Activated CD4-positive, alpha-beta memory T cell treated with anti-CD3 and anti-CD28 coated beads, Interleukin-2, amount 10 ng/mL, durations not matched to agents 7 days and 5 days (primary cell): Measurements from ENCODE around the gene GPR17. TPM values are rescaled to one million over a fixed set of nuclear protein-coding genes. Genes with fewer than 3 reads are reported as not detected.

Experiments
- CTCF ChIA-PET: fragments of 350-600 bp; sonication (Branson Sonifier 250); formaldehyde crosslinking; loops from one replicate; lab custom pipeline; 2021; ENCODE audit warnings: antibody characterized with exemption, inconsistent platforms; lab: Charles Lee
- POLR2A ChIA-PET: fragments of 350-600 bp; sonication (Branson Sonifier 250); formaldehyde crosslinking; loops from one replicate; lab custom pipeline; 2021; ENCODE audit warnings: antibody characterized with exemption; lab: Charles Lee
- DNase-seq: peaks from one replicate; pipeline ENCODE4 v3.0.0-alpha.2; 2020
- H3K27ac Mint-ChIP-seq: one replicate; pipeline ENCODE4 v1.8.0; 2021; ENCODE audit warnings: mild to moderate bottlenecking, mixed read lengths
- H3K27me3 Mint-ChIP-seq: one replicate; pipeline ENCODE4 v1.8.0; 2021; ENCODE audit warnings: mixed read lengths
- H3K36me3 Mint-ChIP-seq: one replicate; pipeline ENCODE4 v1.8.0; 2021; ENCODE audit warnings: low read depth, mixed read lengths
- H3K4me1 Mint-ChIP-seq: one replicate; pipeline ENCODE4 v1.8.0; 2021; ENCODE audit warnings: mixed read lengths
- H3K4me3 Mint-ChIP-seq: one replicate; pipeline ENCODE4 v1.8.0; 2021; ENCODE audit warnings: mild to moderate bottlenecking, mixed read lengths
- H3K9me3 Mint-ChIP-seq: one replicate; pipeline ENCODE4 v1.8.0; 2021; ENCODE audit warnings: mixed read lengths
- total RNA-seq, 2 experiments: library from RNA; stranded (reverse); gene quantifications; one replicate each; pipeline ENCODE4 v1.2.3, GENCODE V29; 2021

The GPR17 gene
- total RNA-seq, 2 experiments from 2014 or later, result not detected

DNA sequence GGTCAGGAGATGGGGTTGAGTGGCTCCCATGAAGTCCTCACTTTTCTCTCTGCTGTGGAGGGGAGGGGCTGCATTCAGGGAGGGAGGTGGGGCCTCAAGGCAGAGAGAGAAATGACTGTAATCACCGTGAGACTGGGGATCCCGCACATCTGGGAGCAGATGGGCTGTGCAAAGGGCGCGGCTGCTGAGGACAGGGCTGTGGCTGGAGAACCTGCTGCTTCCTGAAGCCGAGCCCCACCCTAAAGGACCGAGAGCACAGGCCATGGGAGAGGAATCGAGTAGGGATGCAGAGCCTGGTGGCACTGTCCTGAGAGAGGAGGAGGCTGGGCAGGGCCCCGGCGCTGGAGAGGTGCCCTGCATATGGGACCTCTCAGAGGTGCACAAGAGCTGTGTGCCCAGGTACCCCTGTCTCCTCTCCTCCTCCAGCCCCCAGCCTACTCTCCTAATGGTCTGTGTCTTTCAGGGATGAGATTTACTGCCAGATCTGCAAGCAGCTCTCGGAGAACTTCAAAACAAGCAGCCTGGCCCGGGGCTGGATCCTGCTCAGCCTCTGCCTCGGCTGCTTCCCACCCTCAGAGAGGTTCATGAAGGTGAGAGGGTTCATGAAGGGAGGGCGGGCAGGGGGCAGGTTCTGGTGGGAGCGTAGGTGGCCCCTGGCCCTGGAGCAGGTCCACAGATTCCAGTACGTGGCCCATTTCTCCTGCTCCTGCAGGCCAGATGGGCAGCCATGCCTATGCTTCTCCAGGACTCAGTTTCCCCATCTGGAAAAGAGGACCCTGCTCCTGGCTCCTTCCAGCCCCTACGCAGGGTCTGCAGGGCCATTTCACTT, 25.9 kb upstream of the GPR17 start:
- no peaks in the 10 kb centered on the region for H3K9me3 Mint-ChIP-seq
- peaks cover 25% of the 10 kb centered on the region for H3K27me3 Mint-ChIP-seq
- no peak for DNase-seq
- H3K4me1 Mint-ChIP-seq, result no peaks in the 10 kb centered on the region
- POLR2A ChIA-PET, result no interaction called here
- CTCF ChIA-PET, result no interaction called here
- H3K36me3 Mint-ChIP-seq, result no peaks in the 10 kb centered on the region
- H3K27ac Mint-ChIP-seq, result no peak overlapping the region
- no peak overlapping the region for H3K4me3 Mint-ChIP-seq

DNA sequence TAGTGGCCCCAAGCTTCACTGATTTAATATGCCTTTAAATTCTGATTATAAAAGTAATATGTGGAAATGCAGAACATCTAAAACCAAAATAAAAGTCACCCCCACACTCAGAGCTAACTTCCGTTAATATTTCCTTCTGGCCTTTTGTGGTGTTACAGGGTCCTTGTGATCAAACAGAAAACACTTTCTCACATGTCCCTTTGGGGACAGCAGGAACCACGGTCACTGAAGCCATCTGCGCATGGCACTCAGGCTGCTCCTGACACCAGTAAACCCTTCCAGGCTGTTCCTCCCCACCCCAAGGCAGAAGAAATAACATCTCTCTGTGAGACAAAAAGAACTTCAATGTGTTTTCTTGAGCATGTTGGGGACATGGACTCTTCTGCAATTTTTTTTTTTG, 25.1 kb upstream of the GPR17 start:
- Mint-ChIP-seq H3K27me3 (peaks cover 20% of the 10 kb centered on the region), H3K27ac (no peak overlapping the region), H3K9me3 (no peaks in the 10 kb centered on the region), H3K36me3 (no peaks in the 10 kb centered on the region), H3K4me1 (no peaks in the 10 kb centered on the region), H3K4me3 (no peak overlapping the region)
- no peak for DNase-seq
- CTCF ChIA-PET, result no interaction called here
- POLR2A ChIA-PET, result no interaction called here

DNA sequence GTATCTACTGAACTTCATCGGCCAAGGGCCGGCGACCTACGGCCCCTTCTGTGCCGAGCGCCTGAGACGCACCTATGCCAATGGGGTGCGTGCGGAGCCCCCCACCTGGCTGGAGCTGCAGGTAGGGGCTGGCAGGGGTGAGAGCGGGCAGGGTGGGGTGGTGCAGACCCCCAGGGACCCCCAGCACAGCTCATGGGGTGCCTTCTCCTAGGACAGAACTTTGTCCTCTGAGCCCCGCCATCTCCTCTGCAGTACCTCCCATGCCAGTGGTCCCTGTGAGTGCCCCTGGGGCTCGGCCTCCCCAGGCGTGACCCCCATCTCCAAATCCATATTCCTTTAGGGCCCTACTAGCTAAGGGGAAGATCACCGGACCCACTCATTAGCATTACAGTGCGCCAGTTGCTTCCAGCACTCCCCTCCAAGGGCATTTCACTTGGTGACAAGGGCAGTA, 23.9 kb upstream of the GPR17 start:
- no peaks in the 10 kb centered on the region for H3K9me3 Mint-ChIP-seq
- no peaks in the 10 kb centered on the region for H3K36me3 Mint-ChIP-seq
- ChIA-PET CTCF (no interaction called here), POLR2A (no interaction called here)
- DNase-seq, result no peak
- H3K4me3 Mint-ChIP-seq, result no peak overlapping the region
- H3K27ac Mint-ChIP-seq, result no peak overlapping the region
- no peaks in the 10 kb centered on the region for H3K4me1 Mint-ChIP-seq
- H3K27me3 Mint-ChIP-seq, result peaks cover 9% of the 10 kb centered on the region

DNA sequence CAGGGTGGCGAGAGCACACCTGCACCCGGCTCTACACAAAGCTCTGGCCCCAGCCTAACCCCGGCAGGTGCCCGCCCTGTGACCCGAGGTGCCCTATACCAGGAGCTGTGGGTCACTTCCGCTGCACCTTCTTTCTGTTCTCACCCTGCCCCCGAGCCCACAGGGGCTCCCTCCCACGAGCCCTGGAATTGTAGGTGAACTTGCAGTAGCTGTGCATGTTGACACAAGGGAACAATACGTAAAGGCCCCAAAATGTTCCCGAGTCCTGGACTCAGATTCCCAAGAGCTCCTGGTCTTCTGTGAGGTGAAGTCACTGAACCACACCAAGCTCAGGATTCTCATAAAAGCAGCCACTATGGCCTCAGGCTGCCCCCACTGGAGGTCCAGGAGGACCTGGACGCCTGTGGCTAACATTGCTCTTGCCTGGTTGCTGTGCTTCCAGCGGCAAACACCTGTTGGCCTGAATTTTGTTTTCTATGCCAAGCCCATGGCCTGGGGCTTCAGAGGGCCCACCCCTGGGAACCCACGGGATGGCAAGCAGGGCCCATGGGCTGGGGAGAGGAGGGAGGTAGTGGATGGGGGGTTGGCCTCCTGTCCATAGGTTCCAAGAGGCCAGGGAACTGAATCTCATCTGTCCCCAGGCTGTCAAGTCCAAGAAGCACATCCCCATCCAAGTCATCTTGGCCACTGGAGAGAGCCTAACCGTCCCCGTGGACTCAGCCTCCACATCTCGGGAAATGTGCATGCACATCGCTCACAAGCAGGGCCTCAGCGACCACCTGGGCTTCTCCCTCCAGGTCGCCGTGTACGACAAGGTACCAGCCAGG, 23.2 kb upstream of the GPR17 start:
- DNase-seq, result no peak
- H3K4me3 Mint-ChIP-seq, result no peak overlapping the region
- ChIA-PET POLR2A (no interaction called here), CTCF (no interaction called here)
- H3K9me3 Mint-ChIP-seq, result no peaks in the 10 kb centered on the region
- no peaks in the 10 kb centered on the region for H3K36me3 Mint-ChIP-seq
- H3K27me3 Mint-ChIP-seq, result peaks cover 6% of the 10 kb centered on the region
- H3K4me1 Mint-ChIP-seq, result no peaks in the 10 kb centered on the region
- no peak overlapping the region for H3K27ac Mint-ChIP-seq

DNA sequence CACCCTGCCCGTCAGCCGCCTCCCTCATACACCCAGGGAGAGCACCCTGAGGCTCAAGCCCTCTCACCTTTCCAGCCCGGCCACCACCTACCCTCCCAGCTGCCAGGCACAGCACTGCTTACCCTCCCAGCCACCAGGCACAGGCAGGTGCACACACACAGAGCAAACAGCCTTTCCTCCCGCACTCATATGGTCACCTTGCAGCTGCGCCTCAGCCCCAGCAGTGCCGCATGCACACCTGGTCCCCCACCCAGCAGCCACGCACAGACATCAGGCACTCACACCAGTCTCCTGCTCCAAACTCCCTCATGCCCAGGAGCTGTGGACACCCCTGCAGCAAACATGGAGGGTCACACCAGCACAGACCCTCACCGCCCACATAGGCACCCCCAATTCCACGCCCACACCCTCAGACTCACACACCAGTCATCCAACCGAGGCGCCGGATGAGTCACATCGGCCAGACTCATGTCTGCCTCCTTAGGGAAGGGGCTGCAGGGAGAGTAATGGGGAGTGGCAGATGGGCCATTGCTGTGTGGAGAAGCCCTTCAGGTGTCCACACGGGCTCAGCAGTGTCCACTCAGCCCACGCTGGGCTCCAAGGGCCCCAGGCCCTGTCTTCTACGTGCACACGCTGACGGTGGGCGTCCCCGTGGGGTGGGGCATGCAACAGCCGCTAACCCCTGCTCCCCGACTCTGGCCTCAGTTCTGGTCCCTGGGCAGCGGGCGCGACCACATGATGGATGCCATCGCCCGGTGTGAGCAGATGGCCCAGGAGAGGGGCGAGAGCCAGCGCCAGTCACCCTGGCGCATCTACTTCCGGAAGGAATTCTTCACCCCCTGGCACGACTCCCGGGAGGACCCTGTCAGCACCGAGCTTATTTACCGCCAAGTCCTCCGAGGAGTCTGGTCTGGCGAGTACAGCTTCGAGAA, 22.3 kb upstream of the GPR17 start:
- H3K36me3 Mint-ChIP-seq, result no peaks in the 10 kb centered on the region
- POLR2A ChIA-PET, result no interaction called here
- DNase-seq, result no peak
- no peaks in the 10 kb centered on the region for H3K4me1 Mint-ChIP-seq
- peaks cover 3% of the 10 kb centered on the region for H3K27me3 Mint-ChIP-seq
- no peaks in the 10 kb centered on the region for H3K9me3 Mint-ChIP-seq
- H3K27ac Mint-ChIP-seq, result no peak overlapping the region
- no peak overlapping the region for H3K4me3 Mint-ChIP-seq
- CTCF ChIA-PET, result no interaction called here

DNA sequence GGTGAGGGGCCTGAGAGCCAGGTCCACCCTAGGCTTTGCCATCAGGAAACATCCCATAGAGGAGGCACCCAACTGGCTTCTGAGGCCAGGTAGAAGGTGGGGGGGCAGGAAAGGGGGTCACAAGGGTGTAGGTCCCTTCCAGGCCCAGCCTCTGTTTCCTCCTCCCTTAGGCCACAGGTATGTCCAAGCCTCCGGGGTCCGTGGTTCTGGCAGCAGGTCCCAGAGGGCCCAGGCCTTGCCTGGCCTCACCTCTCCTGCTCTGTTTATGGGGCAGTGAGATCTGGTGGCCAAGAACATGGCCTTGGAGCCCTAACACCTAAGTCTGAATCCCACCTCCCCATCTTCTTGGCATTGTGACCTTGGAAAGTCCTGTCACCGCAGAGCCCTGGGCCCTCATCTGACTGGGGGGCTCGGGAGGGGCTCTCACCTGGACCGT, 21.6 kb upstream of the GPR17 start:
- ChIA-PET POLR2A (no interaction called here), CTCF (no interaction called here)
- peaks cover 3% of the 10 kb centered on the region for H3K27me3 Mint-ChIP-seq
- no peaks in the 10 kb centered on the region for H3K9me3 Mint-ChIP-seq
- no peak for DNase-seq
- no peaks in the 10 kb centered on the region for H3K36me3 Mint-ChIP-seq
- no peaks in the 10 kb centered on the region for H3K4me1 Mint-ChIP-seq
- H3K4me3 Mint-ChIP-seq, result no peak overlapping the region
- no peak overlapping the region for H3K27ac Mint-ChIP-seq

DNA sequence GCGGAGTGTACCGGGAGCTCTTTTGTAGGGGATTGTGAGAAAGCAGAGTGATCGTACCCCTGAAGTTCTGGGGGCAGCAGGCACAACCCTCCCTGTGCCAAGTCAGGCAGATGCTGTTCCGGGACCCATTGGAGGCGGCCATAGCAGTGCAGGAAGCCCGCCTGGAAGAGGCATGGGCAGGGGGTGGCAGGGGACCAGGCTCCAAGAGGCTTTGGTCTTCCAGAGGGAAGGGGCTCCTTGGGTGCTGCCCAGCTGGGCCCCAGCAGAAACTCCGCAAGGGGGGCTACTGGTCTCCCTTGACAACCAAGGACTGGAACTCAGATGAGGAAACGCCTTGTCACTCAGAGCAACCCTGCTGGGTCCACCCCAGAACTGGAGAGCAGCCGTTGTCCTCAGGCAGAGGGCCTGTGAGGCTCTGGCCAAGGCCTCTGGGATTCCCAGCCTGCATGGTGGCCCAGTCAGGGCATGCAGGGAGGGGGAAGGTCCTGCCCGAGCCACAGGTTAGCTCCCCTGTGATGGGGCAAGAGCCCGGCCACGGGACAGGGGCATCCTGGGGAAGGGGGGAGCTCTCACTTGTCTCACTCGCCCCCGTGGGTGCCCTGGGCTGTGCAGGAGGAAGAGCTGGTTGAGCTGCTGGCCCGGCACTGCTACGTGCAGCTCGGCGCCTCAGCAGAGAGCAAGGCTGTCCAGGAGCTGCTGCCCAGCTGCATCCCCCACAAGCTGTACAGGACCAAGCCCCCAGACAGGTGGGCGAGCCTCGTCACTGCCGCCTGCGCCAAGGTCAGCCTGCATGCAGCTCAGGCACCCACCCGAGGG, 21.0 kb upstream of the GPR17 start:
- Mint-ChIP-seq H3K4me3 (no peak overlapping the region), H3K27ac (no peak overlapping the region), H3K9me3 (no peaks in the 10 kb centered on the region), H3K36me3 (no peaks in the 10 kb centered on the region), H3K27me3 (peaks cover 3% of the 10 kb centered on the region), H3K4me1 (no peaks in the 10 kb centered on the region)
- DNase-seq, result no peak
- CTCF ChIA-PET, result no interaction called here
- POLR2A ChIA-PET, result no interaction called here

DNA sequence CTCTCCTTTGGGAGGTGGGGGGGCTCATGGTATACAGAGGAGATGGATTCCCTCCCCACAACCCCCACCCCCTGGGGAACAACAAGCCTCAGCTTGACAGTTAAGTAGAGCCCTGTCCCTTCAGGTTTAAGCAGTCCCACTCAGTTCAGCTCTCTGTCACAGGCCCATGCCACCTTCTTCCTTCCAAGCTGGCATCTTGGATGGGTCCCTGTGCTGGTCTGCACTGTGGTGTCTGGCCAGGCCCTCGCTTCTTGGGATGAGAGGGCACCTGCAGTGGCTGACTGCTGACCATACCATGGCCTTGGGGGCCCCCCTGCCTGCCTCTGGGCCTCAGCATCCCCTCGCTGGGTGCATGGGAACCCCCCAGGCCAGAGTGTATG, 20.4 kb upstream of the GPR17 start:
- CTCF ChIA-PET, result no interaction called here
- H3K9me3 Mint-ChIP-seq, result no peaks in the 10 kb centered on the region

DNA sequence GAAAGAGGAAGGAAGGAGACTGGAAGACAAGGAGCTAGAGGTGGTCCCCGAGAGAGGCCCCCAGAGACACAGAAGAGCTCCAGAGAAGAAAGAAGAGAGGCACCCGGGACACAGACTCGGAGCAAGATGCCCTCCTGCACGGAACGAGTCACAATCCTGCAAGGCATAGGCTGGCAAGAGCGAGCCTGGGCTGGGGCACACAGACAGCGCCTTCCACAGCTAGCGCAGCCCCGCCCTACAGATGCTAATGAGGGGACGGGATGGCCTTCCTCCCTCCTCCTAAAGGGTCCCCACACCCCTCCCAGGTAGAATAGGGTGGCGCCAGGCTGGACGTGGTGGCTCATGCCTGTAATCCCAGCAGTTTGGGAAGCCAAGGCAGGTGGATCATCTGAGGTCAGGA, 19.8 kb upstream of the GPR17 start:
- ChIA-PET POLR2A (no interaction called here), CTCF (no interaction called here)
- peaks cover 3% of the 10 kb centered on the region for H3K27me3 Mint-ChIP-seq
- no peak overlapping the region for H3K27ac Mint-ChIP-seq
- H3K4me1 Mint-ChIP-seq, result no peaks in the 10 kb centered on the region
- H3K9me3 Mint-ChIP-seq, result no peaks in the 10 kb centered on the region
- H3K36me3 Mint-ChIP-seq, result no peaks in the 10 kb centered on the region
- no peak overlapping the region for H3K4me3 Mint-ChIP-seq
- no peak for DNase-seq

More for the DNA sequence above, 20.4 kb upstream of the GPR17 start:
- Mint-ChIP-seq H3K27ac (no peak overlapping the region), H3K4me3 (no peak overlapping the region), H3K36me3 (no peaks in the 10 kb centered on the region), H3K4me1 (no peaks in the 10 kb centered on the region), H3K27me3 (peaks cover 3% of the 10 kb centered on the region)
- POLR2A ChIA-PET, result no interaction called here
- DNase-seq, result no peak

DNA sequence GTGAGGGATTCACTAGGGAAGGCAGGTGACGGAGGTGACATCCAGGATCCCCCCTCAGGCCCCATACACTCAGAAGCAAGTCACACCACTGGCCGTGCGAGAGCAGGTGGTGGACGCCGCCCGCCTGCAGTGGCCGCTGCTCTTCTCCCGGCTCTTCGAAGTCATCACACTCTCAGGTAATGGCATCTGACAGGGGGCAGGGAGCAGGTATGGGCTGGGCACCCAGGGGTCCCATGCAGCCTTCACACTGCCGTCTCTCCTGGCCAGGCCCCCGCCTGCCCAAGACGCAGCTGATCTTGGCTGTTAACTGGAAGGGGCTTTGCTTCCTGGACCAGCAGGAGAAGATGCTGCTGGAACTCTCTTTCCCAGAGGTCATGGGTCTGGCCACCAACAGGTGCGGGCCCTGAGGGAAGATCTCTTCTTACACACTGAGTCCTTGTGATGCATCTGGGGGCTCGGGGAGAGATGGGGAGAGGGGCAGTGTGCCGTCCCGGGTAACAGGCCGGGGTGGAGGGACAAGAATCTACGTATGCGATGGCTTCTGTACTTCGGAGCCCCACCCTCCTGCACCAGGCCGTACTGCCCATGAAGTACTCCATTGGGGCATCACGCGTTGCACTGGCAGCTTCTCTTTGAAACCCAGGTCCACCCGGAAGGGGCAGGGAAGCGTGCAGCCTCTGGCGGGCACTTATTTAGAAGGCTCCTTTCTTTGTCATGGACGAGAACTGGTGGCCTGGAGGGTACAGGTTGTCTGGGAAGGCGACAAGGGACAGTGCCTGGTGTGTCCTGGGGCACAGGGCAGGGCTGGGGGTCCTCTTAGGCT, 18.8 kb upstream of the GPR17 start:
- no peaks in the 10 kb centered on the region for H3K27me3 Mint-ChIP-seq
- H3K36me3 Mint-ChIP-seq, result no peaks in the 10 kb centered on the region
- ChIA-PET POLR2A (no interaction called here), CTCF (no interaction called here)
- H3K9me3 Mint-ChIP-seq, result no peaks in the 10 kb centered on the region
- DNase-seq, result no peak
- H3K4me1 Mint-ChIP-seq, result no peaks in the 10 kb centered on the region
- no peak overlapping the region for H3K4me3 Mint-ChIP-seq
- H3K27ac Mint-ChIP-seq, result no peak overlapping the region

DNA sequence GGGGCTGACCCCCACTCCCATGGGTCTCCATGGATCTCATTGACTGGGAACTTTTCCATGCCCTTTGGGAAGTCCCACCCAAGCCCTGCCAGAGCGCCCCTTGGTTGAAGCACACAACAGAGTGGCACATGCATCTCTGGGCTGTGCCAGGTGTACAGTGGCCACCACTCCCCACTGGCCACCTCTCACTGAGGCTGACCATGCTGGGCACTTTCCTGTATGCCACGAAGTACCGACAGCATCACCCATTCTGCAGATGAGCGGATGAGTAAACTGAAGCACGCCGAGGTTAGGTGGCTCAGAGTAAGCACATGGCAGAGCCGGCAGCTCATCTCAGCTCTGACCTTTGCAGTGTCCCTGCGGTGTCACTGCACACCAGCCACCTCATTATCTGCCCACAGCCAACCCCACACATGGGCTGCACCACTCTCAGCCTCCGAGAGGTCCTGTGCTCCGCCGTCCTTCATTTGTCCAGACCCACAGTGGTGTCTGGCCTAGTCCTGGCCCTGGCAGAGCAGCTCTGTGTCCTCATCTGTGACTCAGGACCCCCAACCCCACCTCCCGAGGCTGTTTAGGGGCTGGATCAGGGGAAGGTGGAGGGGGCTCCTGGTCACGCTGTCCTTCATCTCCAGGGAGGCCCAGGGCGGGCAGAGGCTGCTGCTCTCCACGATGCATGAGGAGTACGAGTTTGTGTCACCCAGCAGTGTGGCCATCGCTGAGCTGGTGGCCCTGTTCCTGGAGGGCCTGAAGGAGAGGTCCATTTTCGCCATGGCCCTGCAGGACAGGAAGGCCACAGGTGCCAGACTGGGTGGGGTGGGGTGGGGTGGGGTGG, 18.0 kb upstream of the GPR17 start:
- H3K27ac Mint-ChIP-seq, result no peak overlapping the region
- H3K27me3 Mint-ChIP-seq, result no peaks in the 10 kb centered on the region
- CTCF ChIA-PET, result no interaction called here
- H3K36me3 Mint-ChIP-seq, result no peaks in the 10 kb centered on the region
- H3K9me3 Mint-ChIP-seq, result no peaks in the 10 kb centered on the region
- no peak overlapping the region for H3K4me3 Mint-ChIP-seq
- POLR2A ChIA-PET, result no interaction called here
- H3K4me1 Mint-ChIP-seq, result no peaks in the 10 kb centered on the region
- DNase-seq, result no peak
